Smooth muscle cell (in vitro differentiated cells): Measurements from ENCODE around the gene ANO10. TPM values are rescaled to one million over a fixed set of nuclear protein-coding genes. Genes with fewer than 3 reads are reported as not detected.

Experiments
- DNase-seq: peaks from one replicate; lab custom pipeline; 2025; ENCODE audit not compliant: unreplicated experiment; lab: John Stamatoyannopoulos, UW
- H2AFZ ChIP-seq: fragments of 200-600 bp; sonication (generic); 2 replicates; pipeline ENCODE4 v1.6.0; 2016; ENCODE audit warnings: antibody characterized with exemption, low read depth, mild to moderate bottlenecking
- H3F3A ChIP-seq: fragments of 200-600 bp; sonication (generic); 2 replicates; pipeline ENCODE4 v1.6.0; 2017; ENCODE audit warnings: antibody characterized with exemption, low read depth
- H3K27ac ChIP-seq: fragments of 200-600 bp; sonication (generic); 2 replicates; pipeline ENCODE4 v1.5.1; 2016; ENCODE audit warnings: low read depth, mild to moderate bottlenecking
- H3K27me3 ChIP-seq: fragments of 200-600 bp; sonication (generic); 2 replicates; pipeline ENCODE4 v1.6.1; 2016; ENCODE audit warnings: low read depth, mild to moderate bottlenecking
- H3K36me3 ChIP-seq: fragments of 200-600 bp; sonication (generic); 2 replicates; pipeline ENCODE4 v1.5.1; 2016; ENCODE audit warnings: low read depth
- H3K4me1 ChIP-seq: fragments of 200-600 bp; sonication (generic); 2 replicates; pipeline ENCODE4 v1.5.1; 2016; ENCODE audit warnings: low read depth
- H3K4me2 ChIP-seq: fragments of 200-600 bp; sonication (generic); 2 replicates; pipeline ENCODE4 v1.6.0; 2016; ENCODE audit warnings: mild to moderate bottlenecking
- H3K4me3 ChIP-seq: fragments of 200-600 bp; sonication (generic); 2 replicates; pipeline ENCODE4 v1.5.1; 2016; ENCODE audit warnings: mild to moderate bottlenecking
- H3K79me2 ChIP-seq: fragments of 200-600 bp; sonication (generic); 2 replicates; pipeline ENCODE4 v1.6.0; 2016; ENCODE audit warnings: low read depth, mild to moderate bottlenecking
- H3K9ac ChIP-seq: fragments of 200-600 bp; sonication (generic); 2 replicates; pipeline ENCODE4 v1.6.0; 2016; ENCODE audit warnings: low read depth
- H3K9me3 ChIP-seq: fragments of 200-600 bp; sonication (generic); replicated peaks from 2 replicates; pipeline ENCODE4 v1.5.1; 2016; ENCODE audit warnings: low read depth
- H4K20me1 ChIP-seq: fragments of 200-600 bp; sonication (generic); 2 replicates; pipeline ENCODE4 v1.6.0; 2016; ENCODE audit warnings: low read depth
- WGBS: methylation state at CpG from one replicate; pipeline ENCODE4 v1.1.7; 2016; ENCODE audit warnings: low lambda C conversion rate; 5-methylcytosine and 5-hydroxymethylcytosine counted together
- polyA plus RNA-seq: library from polyadenylated mRNA; unstranded; fragments of >200 nt; fragmentation: Nextera tagmentation; extraction: Ambion mirVana; gene quantifications from 2 replicates; pipeline ENCODE4 v1.2.1, GENCODE V29; 2016
- total RNA-seq: library from RNA; depleted of rRNA; stranded (reverse); fragments of >200 nt; gene quantifications from 2 replicates; pipeline ENCODE4 v1.2.3, GENCODE V29; 2014
- TF ChIP-seq, protein P1 (sequence below): fragments of 200-600 bp; sonication (generic); IDR thresholded peaks from 2 replicates; pipeline ENCODE4 v1.5.1; 2017; ENCODE audit warnings: borderline replicate concordance, mild to moderate bottlenecking, antibody characterized with exemption; ENCODE audit not compliant: insufficient read depth, poor library complexity, severe bottlenecking

Gene ANO10
- total and polyA plus RNA-seq, 2 experiments from 2014 or later: 19.2 to 25.3 TPM

DNA sequence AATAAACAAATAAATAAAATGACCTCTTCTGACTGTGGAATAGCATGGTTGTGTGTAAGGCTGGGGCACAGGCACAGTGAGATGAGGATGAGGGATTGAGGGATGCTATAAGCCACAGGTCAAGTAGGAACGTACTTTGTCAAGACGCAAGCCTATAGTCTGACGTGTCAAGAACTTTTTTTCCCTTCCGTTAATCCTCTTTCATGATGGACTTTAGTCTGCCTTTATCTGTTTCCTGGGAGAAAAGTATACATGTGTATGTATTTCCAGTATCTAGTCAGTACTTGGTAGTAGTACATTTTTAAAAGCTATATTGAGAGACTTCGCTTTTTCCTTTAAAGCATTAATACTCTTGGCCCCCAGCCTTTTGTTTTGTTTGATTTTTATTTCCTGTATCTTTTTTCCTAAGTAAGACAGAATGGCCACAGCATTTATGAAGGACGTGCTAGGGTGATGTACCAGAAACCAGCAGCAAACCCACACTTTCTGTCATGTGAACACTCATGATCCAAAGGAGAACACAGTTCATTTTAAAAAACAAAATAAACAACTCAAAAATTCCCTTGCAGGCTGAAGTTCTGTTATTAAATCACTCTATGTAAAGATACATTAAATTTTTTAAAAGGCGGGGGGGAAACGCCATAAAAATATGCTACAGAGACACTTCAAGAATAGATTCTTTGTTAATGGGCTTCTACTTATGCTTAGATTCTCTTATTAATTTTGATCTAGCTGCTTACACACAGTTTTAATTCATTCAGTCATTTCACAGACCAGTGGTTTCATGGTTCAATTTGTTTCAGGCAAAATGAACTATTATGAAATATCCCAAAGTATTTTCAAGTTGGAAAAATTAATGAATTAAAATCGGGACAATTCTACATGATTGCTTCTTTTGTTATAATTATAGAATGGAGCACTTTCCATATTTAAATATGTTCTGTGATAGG, 220.8 kb downstream of the ANO10 start:
- WGBS: 94% methylated on average over 9 of the region's 9 CpGs

DNA sequence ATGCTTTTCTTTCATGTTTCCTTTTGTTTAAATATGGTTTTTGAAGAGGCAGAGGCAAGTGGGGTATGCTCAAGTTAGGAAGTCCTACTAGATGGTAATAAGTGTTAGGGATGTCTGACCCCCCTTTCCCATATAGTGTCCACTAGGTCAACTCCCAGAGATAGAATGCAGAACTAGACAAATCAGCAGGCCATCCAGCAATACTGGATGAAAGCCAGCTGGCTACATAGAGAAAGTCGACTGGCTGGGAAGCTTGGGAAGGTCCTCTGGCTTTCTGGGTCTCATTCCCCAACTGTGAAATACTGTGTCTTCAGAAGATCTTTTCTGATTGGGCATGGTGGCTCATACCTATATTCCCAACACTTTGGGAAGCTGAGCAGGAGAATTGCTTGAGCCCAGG, 221.6 kb downstream of the ANO10 start:
- TF ChIP-seq, protein P1, sequence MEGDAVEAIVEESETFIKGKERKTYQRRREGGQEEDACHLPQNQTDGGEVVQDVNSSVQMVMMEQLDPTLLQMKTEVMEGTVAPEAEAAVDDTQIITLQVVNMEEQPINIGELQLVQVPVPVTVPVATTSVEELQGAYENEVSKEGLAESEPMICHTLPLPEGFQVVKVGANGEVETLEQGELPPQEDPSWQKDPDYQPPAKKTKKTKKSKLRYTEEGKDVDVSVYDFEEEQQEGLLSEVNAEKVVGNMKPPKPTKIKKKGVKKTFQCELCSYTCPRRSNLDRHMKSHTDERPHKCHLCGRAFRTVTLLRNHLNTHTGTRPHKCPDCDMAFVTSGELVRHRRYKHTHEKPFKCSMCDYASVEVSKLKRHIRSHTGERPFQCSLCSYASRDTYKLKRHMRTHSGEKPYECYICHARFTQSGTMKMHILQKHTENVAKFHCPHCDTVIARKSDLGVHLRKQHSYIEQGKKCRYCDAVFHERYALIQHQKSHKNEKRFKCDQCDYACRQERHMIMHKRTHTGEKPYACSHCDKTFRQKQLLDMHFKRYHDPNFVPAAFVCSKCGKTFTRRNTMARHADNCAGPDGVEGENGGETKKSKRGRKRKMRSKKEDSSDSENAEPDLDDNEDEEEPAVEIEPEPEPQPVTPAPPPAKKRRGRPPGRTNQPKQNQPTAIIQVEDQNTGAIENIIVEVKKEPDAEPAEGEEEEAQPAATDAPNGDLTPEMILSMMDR: no peak
- Histone ChIP-seq H3K4me3 (no peak overlapping the region), H3K79me2 (no peaks in the 10 kb centered on the region), H3K27ac (no peak overlapping the region), H3K9me3 (no peaks in the 10 kb centered on the region), H3K9ac (no peak overlapping the region), H3K36me3 (no peaks in the 10 kb centered on the region), H2AFZ (no peak overlapping the region), H3F3A (no peaks in the 10 kb centered on the region), H3K4me1 (no peaks in the 10 kb centered on the region), H3K27me3 (no peaks in the 10 kb centered on the region), H3K4me2 (no peak overlapping the region), H4K20me1 (no peaks in the 10 kb centered on the region)
- no peak for DNase-seq
- 90% methylated on average over 1 of the region's 1 CpG for WGBS

More for the DNA sequence above, 220.8 kb downstream of the ANO10 start:
- Histone ChIP-seq H3K27ac (no peak overlapping the region), H3K4me2 (no peak overlapping the region), H2AFZ (no peak overlapping the region), H3K4me1 (no peaks in the 10 kb centered on the region), H3K27me3 (no peaks in the 10 kb centered on the region), H3F3A (no peaks in the 10 kb centered on the region), H3K9me3 (no peaks in the 10 kb centered on the region), H3K9ac (no peak overlapping the region), H4K20me1 (no peaks in the 10 kb centered on the region), H3K79me2 (no peaks in the 10 kb centered on the region), H3K4me3 (no peak overlapping the region), H3K36me3 (no peaks in the 10 kb centered on the region)
- no peak for DNase-seq
- TF ChIP-seq, protein P1: no peak

DNA sequence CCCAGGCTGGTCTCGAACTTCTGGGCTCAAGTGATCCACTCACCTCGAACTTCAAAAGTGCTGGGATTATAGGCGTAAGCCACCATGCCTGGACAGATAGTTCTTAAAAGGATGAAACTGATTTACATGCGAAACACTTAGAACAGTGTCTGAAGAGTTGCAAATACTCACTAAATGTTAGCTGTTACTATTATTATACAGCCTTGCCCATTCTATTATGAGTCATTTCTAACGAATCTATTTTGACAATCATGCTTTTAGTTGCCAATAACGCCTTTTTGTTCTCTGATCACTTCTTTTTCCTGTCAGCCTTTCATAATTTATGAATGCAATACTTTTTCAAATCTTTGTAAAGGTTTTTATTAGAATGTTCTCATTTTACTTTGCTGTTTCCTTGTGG, 222.8 kb downstream of the ANO10 start:
- no peaks in the 10 kb centered on the region for H3F3A ChIP-seq
- no peaks in the 10 kb centered on the region for H4K20me1 ChIP-seq
- DNase-seq: no peak

More for the DNA sequence above, 222.8 kb downstream of the ANO10 start:
- Histone ChIP-seq H3K4me1 (no peaks in the 10 kb centered on the region), H3K36me3 (no peaks in the 10 kb centered on the region), H3K4me3 (no peak overlapping the region), H3K9me3 (no peaks in the 10 kb centered on the region), H3K27ac (no peak overlapping the region), H3K9ac (no peak overlapping the region), H3K4me2 (no peak overlapping the region), H2AFZ (no peak overlapping the region), H3K79me2 (no peaks in the 10 kb centered on the region), H3K27me3 (no peaks in the 10 kb centered on the region)
- WGBS: 95% methylated on average over 6 of the region's 6 CpGs
- TF ChIP-seq, protein P1: no peak
